ENCODE measurements around the gene NPR2. TPM values are rescaled to one million over a fixed set of nuclear protein-coding genes. Genes with fewer than 3 reads are reported as not detected.

NPR2 gene
- polyA plus RNA-seq, 1 of the 3 experiments (the other 2 are of a cell fraction), result 13.5 TPM

DNA sequence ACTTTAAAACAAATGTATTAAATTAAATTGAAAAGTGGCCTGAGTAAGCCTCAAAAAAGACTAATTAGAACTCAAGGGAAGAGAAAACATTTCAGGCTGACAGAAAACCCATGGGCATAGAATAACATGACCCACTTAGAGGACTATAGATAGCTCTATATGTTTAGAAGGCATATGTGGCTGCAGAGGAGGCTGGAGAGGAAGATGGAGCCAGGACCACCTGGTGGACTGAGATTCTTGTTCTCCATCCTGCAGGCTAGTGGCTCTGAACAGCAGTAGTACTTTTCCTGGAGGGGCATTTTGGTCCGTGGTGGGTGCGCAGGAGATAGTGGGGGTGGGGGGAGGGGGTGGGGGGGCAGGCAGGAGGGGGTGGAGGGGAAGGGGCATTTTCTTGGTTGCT is 10.3 kb upstream of the NPR2 start:
- no peak for DNase-seq
- Histone ChIP-seq H3K4me1 (ENCODE audit: control insufficient read depth in 1 of 2, insufficient read depth in 2 of 2, low read depth in 1 of 2, low read length in 1 of 2) (no peaks in the 10 kb centered on the region), H3K79me2 (ENCODE audit: insufficient read depth) (no peaks in the 10 kb centered on the region), H3K9ac (no peak overlapping the region), H3K4me3 (ENCODE audit: low read depth in 2 of 2, low read length in 1 of 2) (no peak overlapping the region), H3F3A (replicated peaks; ENCODE audit: insufficient read depth) (no peaks in the 10 kb centered on the region), H3K4me2 (no peak overlapping the region), H3K27me3 (ENCODE audit: insufficient read depth) (no peaks in the 10 kb centered on the region), H3K9me2 (no peaks in the 10 kb centered on the region), H3K27ac (ENCODE audit: low read depth in 2 of 2, low read length in 1 of 2) (no peak overlapping the region), H2AFZ (ENCODE audit: low read depth) (no peak overlapping the region), H3K9me3 (no peaks in the 10 kb centered on the region), H3K36me3 (replicated peaks in 1 of 2; ENCODE audit: control insufficient read depth in 1 of 2, insufficient read depth in 2 of 2, low read length in 1 of 2) (no peaks in the 10 kb centered on the region), H4K20me1 (ENCODE audit: insufficient read depth) (no peaks in the 10 kb centered on the region)
- ChIA-PET POLR2A (no interaction called here), CTCF (interaction anchor here (0.6 to 1.1 kb wide), 3 partner anchors 8 to 75 kb away, joined by 3 read pairs; no protein-coding TSS in a partner anchor)
- TF ChIP-seq, protein P1, sequence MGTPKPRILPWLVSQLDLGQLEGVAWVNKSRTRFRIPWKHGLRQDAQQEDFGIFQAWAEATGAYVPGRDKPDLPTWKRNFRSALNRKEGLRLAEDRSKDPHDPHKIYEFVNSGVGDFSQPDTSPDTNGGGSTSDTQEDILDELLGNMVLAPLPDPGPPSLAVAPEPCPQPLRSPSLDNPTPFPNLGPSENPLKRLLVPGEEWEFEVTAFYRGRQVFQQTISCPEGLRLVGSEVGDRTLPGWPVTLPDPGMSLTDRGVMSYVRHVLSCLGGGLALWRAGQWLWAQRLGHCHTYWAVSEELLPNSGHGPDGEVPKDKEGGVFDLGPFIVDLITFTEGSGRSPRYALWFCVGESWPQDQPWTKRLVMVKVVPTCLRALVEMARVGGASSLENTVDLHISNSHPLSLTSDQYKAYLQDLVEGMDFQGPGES (IDR thresholded peaks at IDR 0.05; ENCODE audit: low read depth, low read length), result no peak
- TF ChIP-seq, protein P2, sequence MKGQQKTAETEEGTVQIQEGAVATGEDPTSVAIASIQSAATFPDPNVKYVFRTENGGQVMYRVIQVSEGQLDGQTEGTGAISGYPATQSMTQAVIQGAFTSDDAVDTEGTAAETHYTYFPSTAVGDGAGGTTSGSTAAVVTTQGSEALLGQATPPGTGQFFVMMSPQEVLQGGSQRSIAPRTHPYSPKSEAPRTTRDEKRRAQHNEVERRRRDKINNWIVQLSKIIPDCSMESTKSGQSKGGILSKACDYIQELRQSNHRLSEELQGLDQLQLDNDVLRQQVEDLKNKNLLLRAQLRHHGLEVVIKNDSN (IDR thresholded peaks at IDR 0.05; ENCODE audit: borderline replicate concordance, low read depth), result no peak
- TF ChIP-seq GABPA (IDR thresholded peaks at IDR 0.05; ENCODE audit: low read depth), result no peak
- TF ChIP-seq MEF2A (IDR thresholded peaks at IDR 0.05; ENCODE audit: borderline replicate concordance, low read depth), result no peak
- TF ChIP-seq FOSL2 (IDR thresholded peaks at IDR 0.05; ENCODE audit: borderline replicate concordance, low read depth), result no peak
- TF ChIP-seq RFX5 (IDR thresholded peaks at IDR 0.05; ENCODE audit: low read length), result no peak
- no peak for TF ChIP-seq FOXJ3 (CRISPR knock-in tag; IDR thresholded peaks at IDR 0.05)
- TF ChIP-seq FOXM1 (IDR thresholded peaks at IDR 0.05; ENCODE audit: low read depth), result no peak
- TF ChIP-seq, protein P3, sequence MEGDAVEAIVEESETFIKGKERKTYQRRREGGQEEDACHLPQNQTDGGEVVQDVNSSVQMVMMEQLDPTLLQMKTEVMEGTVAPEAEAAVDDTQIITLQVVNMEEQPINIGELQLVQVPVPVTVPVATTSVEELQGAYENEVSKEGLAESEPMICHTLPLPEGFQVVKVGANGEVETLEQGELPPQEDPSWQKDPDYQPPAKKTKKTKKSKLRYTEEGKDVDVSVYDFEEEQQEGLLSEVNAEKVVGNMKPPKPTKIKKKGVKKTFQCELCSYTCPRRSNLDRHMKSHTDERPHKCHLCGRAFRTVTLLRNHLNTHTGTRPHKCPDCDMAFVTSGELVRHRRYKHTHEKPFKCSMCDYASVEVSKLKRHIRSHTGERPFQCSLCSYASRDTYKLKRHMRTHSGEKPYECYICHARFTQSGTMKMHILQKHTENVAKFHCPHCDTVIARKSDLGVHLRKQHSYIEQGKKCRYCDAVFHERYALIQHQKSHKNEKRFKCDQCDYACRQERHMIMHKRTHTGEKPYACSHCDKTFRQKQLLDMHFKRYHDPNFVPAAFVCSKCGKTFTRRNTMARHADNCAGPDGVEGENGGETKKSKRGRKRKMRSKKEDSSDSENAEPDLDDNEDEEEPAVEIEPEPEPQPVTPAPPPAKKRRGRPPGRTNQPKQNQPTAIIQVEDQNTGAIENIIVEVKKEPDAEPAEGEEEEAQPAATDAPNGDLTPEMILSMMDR (IDR thresholded peaks at IDR 0.05), result no peak
- no peak for TF ChIP-seq YY1 (IDR thresholded peaks at IDR 0.05; ENCODE audit: low read depth)
- TF ChIP-seq TEAD4 (IDR thresholded peaks at IDR 0.05; ENCODE audit: borderline replicate concordance, insufficient read depth), result no peak
- TF ChIP-seq, protein P4, sequence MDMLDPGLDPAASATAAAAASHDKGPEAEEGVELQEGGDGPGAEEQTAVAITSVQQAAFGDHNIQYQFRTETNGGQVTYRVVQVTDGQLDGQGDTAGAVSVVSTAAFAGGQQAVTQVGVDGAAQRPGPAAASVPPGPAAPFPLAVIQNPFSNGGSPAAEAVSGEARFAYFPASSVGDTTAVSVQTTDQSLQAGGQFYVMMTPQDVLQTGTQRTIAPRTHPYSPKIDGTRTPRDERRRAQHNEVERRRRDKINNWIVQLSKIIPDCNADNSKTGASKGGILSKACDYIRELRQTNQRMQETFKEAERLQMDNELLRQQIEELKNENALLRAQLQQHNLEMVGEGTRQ (IDR thresholded peaks at IDR 0.05; ENCODE audit: borderline replicate concordance, low read depth, low read length), result no peak
- no peak for TF ChIP-seq SIN3A (IDR thresholded peaks at IDR 0.05; ENCODE audit: borderline replicate concordance, low read depth, low read length)
- no peak for TF ChIP-seq NFIC (IDR thresholded peaks at IDR 0.05; ENCODE audit: borderline replicate concordance)
- no peak for TF ChIP-seq ELF1 (IDR thresholded peaks at IDR 0.05)
- no peak for TF ChIP-seq POLR2AphosphoS5 (IDR thresholded peaks at IDR 0.05; ENCODE audit: low read depth, low read length)
- TF ChIP-seq, protein P5, sequence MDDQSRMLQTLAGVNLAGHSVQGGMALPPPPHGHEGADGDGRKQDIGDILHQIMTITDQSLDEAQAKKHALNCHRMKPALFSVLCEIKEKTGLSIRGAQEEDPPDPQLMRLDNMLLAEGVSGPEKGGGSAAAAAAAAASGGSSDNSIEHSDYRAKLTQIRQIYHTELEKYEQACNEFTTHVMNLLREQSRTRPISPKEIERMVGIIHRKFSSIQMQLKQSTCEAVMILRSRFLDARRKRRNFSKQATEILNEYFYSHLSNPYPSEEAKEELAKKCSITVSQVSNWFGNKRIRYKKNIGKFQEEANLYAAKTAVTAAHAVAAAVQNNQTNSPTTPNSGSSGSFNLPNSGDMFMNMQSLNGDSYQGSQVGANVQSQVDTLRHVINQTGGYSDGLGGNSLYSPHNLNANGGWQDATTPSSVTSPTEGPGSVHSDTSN (IDR thresholded peaks at IDR 0.05), result no peak
- TF ChIP-seq RCOR1 (IDR thresholded peaks at IDR 0.05; ENCODE audit: low read length), result no peak
- TF ChIP-seq, protein P6, sequence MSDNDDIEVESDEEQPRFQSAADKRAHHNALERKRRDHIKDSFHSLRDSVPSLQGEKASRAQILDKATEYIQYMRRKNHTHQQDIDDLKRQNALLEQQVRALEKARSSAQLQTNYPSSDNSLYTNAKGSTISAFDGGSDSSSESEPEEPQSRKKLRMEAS (IDR thresholded peaks at IDR 0.05; ENCODE audit: low read depth), result no peak
- 81% methylated on average over 2 of the region's 2 CpGs for WGBS (ENCODE audit: low lambda C conversion rate)

Data from SK-N-SH (cell line).